ENCODE data around the gene NBL1. TPM values are rescaled to one million over a fixed set of nuclear protein-coding genes. Genes with fewer than 3 reads are reported as not detected.
"Not testable (repeated sequence)": the region's sequence is repeated elsewhere in the genome, so short reads cannot be mapped to it uniquely, and the experiment has no call there.

The NBL1 gene
- total and polyA plus RNA-seq, 2 experiments from 2014 or later: 22.3 to 46.9 TPM

DNA sequence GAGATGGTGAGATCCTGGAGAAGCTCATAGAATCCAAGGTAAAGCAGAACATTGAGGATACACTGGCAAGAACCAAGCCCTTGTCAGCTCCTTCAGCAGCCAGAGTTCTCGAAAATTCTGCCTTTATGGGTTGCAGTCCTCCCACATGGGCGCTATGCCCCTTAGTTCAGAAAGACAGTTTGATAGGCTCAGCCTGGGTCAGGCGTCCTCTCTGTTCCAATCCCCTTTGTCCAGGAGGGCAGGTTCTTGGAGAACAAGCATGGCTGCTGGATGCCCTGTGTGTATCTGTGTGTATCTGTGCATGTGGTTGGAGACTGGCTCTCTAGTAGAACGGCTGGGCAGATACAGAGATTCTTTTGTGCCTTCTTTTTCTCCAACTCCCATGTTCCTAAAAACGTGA, 8.0 kb upstream of the NBL1 start:
- H3K4me1 ChIP-seq (ENCODE audit: insufficient read depth): peaks cover 7% of the 10 kb centered on the region
- DNase-seq (ENCODE audit: low spot score): no peak
- H3K36me3 ChIP-seq (replicated peaks; ENCODE audit: insufficient read depth, low read depth): no peaks in the 10 kb centered on the region
- no peaks in the 10 kb centered on the region for H4K20me1 ChIP-seq (ENCODE audit: insufficient read depth, poor library complexity, severe bottlenecking)
- H3K27ac ChIP-seq: no peak overlapping the region
- no peaks in the 10 kb centered on the region for H3K79me2 ChIP-seq
- H3K9me2 ChIP-seq (replicated peaks; ENCODE audit: insufficient read depth): no peaks in the 10 kb centered on the region
- H3K9me3 ChIP-seq (ENCODE audit: low read depth): no peaks in the 10 kb centered on the region
- 91% methylated on average over 5 of the region's 5 CpGs for WGBS (ENCODE audit: low lambda C conversion rate, missing lambda C conversion rate)
- no peak overlapping the region for H3K4me3 ChIP-seq
- TF ChIP-seq EZH2phosphoT487 (IDR thresholded peaks at IDR 0.05; ENCODE audit: low read depth, severe bottlenecking, unreplicated experiment): no peak
- no peak overlapping the region for H2AFZ ChIP-seq
- H3K4me2 ChIP-seq: no peak overlapping the region
- no peaks in the 10 kb centered on the region for H3K27me3 ChIP-seq

DNA sequence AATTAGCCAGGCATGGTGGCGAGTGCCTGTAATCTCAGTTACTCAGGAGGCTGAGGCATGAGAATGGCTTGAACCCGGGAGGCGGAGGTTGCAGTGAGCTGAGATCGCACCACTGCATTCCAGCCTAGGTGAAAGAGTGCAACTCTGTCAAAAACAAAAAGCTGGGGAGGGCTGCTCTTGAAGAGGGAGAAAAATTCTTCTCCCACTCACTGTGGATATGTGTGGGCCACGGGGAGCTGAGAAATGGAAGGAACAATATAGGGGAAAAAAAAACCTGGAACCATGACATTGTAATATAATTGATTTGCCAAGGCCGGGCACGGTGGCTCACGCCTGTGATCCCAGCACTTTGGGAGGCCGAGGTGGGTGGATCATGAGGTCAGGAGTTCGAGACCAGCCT, 7.4 kb upstream of the NBL1 start:
- not testable (repeated sequence) for H3K27ac ChIP-seq; H3K9me3 ChIP-seq (ENCODE audit: low read depth); H4K20me1 ChIP-seq (ENCODE audit: insufficient read depth, poor library complexity, severe bottlenecking); DNase-seq (ENCODE audit: low spot score); H3K4me3 ChIP-seq; H2AFZ ChIP-seq; H3K79me2 ChIP-seq; H3K4me1 ChIP-seq (ENCODE audit: insufficient read depth); H3K27me3 ChIP-seq; H3K9me2 ChIP-seq (replicated peaks; ENCODE audit: insufficient read depth); H3K4me2 ChIP-seq; H3K36me3 ChIP-seq (replicated peaks; ENCODE audit: insufficient read depth, low read depth)
- 95% methylated on average over 10 of the region's 10 CpGs for WGBS (ENCODE audit: low lambda C conversion rate, missing lambda C conversion rate)

DNA sequence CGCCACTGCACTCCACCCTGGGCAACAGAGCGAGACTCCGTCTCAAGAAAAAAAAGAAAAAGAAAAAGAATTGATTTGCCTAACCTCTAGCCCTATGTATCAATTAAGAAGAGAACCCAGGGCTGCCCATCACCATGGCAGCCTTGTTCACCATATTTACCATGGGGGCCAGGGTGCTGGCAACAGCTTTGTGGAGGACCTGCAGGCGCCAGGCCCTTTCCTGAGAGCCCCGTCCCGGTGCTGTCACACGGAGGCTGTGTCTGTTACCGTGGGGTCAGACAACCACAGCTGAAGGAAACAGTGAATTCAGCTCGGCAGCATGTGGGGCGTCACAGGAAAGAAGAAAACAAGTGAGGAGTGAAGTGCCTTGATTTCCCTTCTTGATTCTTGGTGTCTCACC, 6.5 kb upstream of the NBL1 start:
- H3K27me3 ChIP-seq: peaks cover 7% of the 10 kb centered on the region
- no peaks in the 10 kb centered on the region for H3K9me2 ChIP-seq (replicated peaks; ENCODE audit: insufficient read depth)
- no peak overlapping the region for H3K4me3 ChIP-seq
- WGBS (ENCODE audit: low lambda C conversion rate, missing lambda C conversion rate): 94% methylated on average over 10 of the region's 10 CpGs
- TF ChIP-seq EZH2 (IDR thresholded peaks at IDR 0.05; ENCODE audit: borderline replicate concordance): no peak
- TF ChIP-seq, protein P1, sequence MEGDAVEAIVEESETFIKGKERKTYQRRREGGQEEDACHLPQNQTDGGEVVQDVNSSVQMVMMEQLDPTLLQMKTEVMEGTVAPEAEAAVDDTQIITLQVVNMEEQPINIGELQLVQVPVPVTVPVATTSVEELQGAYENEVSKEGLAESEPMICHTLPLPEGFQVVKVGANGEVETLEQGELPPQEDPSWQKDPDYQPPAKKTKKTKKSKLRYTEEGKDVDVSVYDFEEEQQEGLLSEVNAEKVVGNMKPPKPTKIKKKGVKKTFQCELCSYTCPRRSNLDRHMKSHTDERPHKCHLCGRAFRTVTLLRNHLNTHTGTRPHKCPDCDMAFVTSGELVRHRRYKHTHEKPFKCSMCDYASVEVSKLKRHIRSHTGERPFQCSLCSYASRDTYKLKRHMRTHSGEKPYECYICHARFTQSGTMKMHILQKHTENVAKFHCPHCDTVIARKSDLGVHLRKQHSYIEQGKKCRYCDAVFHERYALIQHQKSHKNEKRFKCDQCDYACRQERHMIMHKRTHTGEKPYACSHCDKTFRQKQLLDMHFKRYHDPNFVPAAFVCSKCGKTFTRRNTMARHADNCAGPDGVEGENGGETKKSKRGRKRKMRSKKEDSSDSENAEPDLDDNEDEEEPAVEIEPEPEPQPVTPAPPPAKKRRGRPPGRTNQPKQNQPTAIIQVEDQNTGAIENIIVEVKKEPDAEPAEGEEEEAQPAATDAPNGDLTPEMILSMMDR (IDR thresholded peaks at IDR 0.05; ENCODE audit: poor library complexity): no peak
- H3K9me3 ChIP-seq (ENCODE audit: low read depth): no peaks in the 10 kb centered on the region
- H3K27ac ChIP-seq: no peak overlapping the region
- H4K20me1 ChIP-seq (ENCODE audit: insufficient read depth, poor library complexity, severe bottlenecking): no peaks in the 10 kb centered on the region
- H3K36me3 ChIP-seq (replicated peaks; ENCODE audit: insufficient read depth, low read depth): no peaks in the 10 kb centered on the region
- H3K4me1 ChIP-seq (ENCODE audit: insufficient read depth): peaks cover 7% of the 10 kb centered on the region
- H3K4me2 ChIP-seq: no peak overlapping the region
- no peak for DNase-seq (ENCODE audit: low spot score)
- no peaks in the 10 kb centered on the region for H3K79me2 ChIP-seq
- H2AFZ ChIP-seq: no peak overlapping the region

DNA sequence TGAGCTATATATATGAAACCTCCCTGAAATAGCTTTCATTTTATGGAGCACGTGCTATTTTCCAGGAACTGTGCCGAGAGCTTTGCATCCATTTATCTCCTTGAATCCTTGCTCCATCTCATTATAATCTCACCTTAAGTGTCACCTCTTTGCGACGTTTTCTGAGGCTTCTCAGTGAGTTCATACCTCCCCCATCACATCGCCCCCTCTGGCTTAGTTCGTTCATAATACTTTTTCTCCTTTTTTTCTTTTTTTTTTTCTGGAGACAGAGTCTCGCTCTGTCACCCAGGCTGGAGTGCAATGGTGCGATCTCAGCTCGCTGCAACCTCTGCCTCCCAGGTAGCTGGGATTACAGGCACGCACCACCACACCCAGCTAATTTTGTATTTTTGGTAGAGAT, 4.9 kb upstream of the NBL1 start:
- not testable (repeated sequence) for H3K36me3 ChIP-seq (replicated peaks; ENCODE audit: insufficient read depth, low read depth); H3K27ac ChIP-seq; H3K9me3 ChIP-seq (ENCODE audit: low read depth); H3K4me2 ChIP-seq; H2AFZ ChIP-seq; H4K20me1 ChIP-seq (ENCODE audit: insufficient read depth, poor library complexity, severe bottlenecking); DNase-seq (ENCODE audit: low spot score); H3K79me2 ChIP-seq; H3K9me2 ChIP-seq (replicated peaks; ENCODE audit: insufficient read depth); H3K4me1 ChIP-seq (ENCODE audit: insufficient read depth); H3K4me3 ChIP-seq
- WGBS (ENCODE audit: low lambda C conversion rate, missing lambda C conversion rate): 77% methylated on average over 7 of the region's 10 CpGs
- H3K27me3 ChIP-seq: peaks cover 11% of the 10 kb centered on the region

DNA sequence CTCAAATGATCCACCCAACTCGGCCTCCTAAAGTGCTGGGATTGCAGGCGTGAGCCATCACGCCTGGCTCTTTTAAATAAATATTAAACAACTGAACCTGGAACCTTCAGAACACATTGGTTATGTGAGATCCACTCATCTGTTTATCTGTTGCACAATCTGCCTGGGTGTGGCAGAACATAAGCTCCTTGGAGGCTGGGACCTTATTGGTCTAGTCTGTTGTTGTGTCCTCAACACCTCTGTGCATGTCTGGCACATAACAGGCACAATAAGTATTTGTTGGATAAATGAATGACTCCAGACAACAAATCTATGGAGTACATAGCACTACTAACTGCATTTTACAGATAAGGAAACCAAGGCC, 4.1 kb upstream of the NBL1 start:
- 65% methylated on average over 3 of the region's 3 CpGs for WGBS (ENCODE audit: low lambda C conversion rate, missing lambda C conversion rate)
- no peak overlapping the region for H3K4me3 ChIP-seq
- H3K4me1 ChIP-seq (ENCODE audit: insufficient read depth): peaks cover 7% of the 10 kb centered on the region
- no peaks in the 10 kb centered on the region for H3K9me3 ChIP-seq (ENCODE audit: low read depth)
- peaks cover 3% of the 10 kb centered on the region for H3K79me2 ChIP-seq
- TF ChIP-seq EZH2 (IDR thresholded peaks at IDR 0.05; ENCODE audit: borderline replicate concordance) (no peak), EZH2phosphoT487 (IDR thresholded peaks at IDR 0.05; ENCODE audit: low read depth, severe bottlenecking, unreplicated experiment) (no peak)
- TF ChIP-seq, protein P1 (IDR thresholded peaks at IDR 0.05; ENCODE audit: poor library complexity): no peak
- no peak for DNase-seq (ENCODE audit: low spot score)
- no peaks in the 10 kb centered on the region for H3K36me3 ChIP-seq (replicated peaks; ENCODE audit: insufficient read depth, low read depth)
- no peaks in the 10 kb centered on the region for H4K20me1 ChIP-seq (ENCODE audit: insufficient read depth, poor library complexity, severe bottlenecking)
- H3K4me2 ChIP-seq: peak overlapping the region; percentile 39
- H3K27me3 ChIP-seq: peaks cover 13% of the 10 kb centered on the region
- no peak overlapping the region for H2AFZ ChIP-seq
- H3K9me2 ChIP-seq (replicated peaks; ENCODE audit: insufficient read depth): no peaks in the 10 kb centered on the region
- peak overlapping the region; percentile 33 for H3K27ac ChIP-seq
